HepG2 (cell line): ENCODE measurements around the gene FGL2.
"Not testable (repeated sequence)": the region's sequence is repeated elsewhere in the genome, so short reads cannot be mapped to it uniquely, and the experiment has no call there.

Source experiments
- NCOA2 ChIP-seq: sonication (generic); formaldehyde crosslinking; IDR thresholded peaks from 2 replicates; pipeline ENCODE4 v1.8.0; 2022; ENCODE audit warnings: inconsistent platforms
- PATZ1 ChIP-seq: sonication (generic); formaldehyde crosslinking; IDR thresholded peaks from 2 replicates; pipeline ENCODE4 v1.4.0; 2020; ENCODE audit warnings: missing genetic modification reagents
- POLR2A ChIP-seq, 2 experiments: IDR thresholded peaks; 2 replicates each; pipeline ENCODE4 v1.6.1; 2011; ENCODE audit warnings: low read depth in 2 of 2, low read length in 2 of 2, mild to moderate bottlenecking in 1 of 2, moderate library complexity in 1 of 2; ENCODE audit not compliant: insufficient read depth in 1 of 2
- ZNF337 ChIP-seq: sonication (generic); formaldehyde crosslinking; IDR thresholded peaks from 2 replicates; pipeline ENCODE4 v1.5.1; 2020; ENCODE audit warnings: missing genetic modification reagents, low read depth, mild to moderate bottlenecking, borderline replicate concordance

GRCh38 chr7:77175274-77175800 is 24.3 kb downstream of the FGL2 start:
- TF ChIP-seq NCOA2 (CRISPR knock-in tag); POLR2A (IDR thresholded peaks at IDR 0.05; ENCODE audit: insufficient read depth in 1 of 2, low read depth in 2 of 2, low read length in 2 of 2); ZNF337 (CRISPR knock-in tag); PATZ1 (CRISPR knock-in tag): not testable (repeated sequence)
